Hepatocyte (in vitro differentiated cells): Measurements from ENCODE around the gene C2CD4C. TPM values are rescaled to one million over a fixed set of nuclear protein-coding genes. Genes with fewer than 3 reads are reported as not detected.

Experiments used
- DNase-seq: peaks from one replicate; pipeline ENCODE4 v3.0.0-alpha.2; 2016; ENCODE audit warnings: low spot score
- H2AFZ ChIP-seq: fragments of 200-600 bp; sonication (generic); 2 replicates; pipeline ENCODE4 v1.6.0; 2016; ENCODE audit warnings: antibody characterized with exemption, mild to moderate bottlenecking
- H3K27ac ChIP-seq: fragments of 200-600 bp; sonication (generic); 2 replicates; pipeline ENCODE4 v1.5.1; 2016; ENCODE audit warnings: mild to moderate bottlenecking
- H3K27me3 ChIP-seq: fragments of 200-600 bp; sonication (generic); 2 replicates; pipeline ENCODE4 v1.6.1; 2016
- H3K36me3 ChIP-seq: fragments of 200-600 bp; sonication (generic); replicated peaks from 2 replicates; pipeline ENCODE4 v1.5.1; 2016; ENCODE audit warnings: low read depth; ENCODE audit not compliant: insufficient read depth
- H3K4me1 ChIP-seq: fragments of 200-600 bp; sonication (generic); 2 replicates; pipeline ENCODE4 v1.5.1; 2016; ENCODE audit warnings: mild to moderate bottlenecking, moderate library complexity; ENCODE audit not compliant: insufficient read depth
- H3K4me2 ChIP-seq: fragments of 200-600 bp; sonication (generic); 2 replicates; pipeline ENCODE4 v1.6.0; 2016
- H3K4me3 ChIP-seq: fragments of 200-600 bp; sonication (generic); 2 replicates; pipeline ENCODE4 v1.5.1; 2016; ENCODE audit warnings: mild to moderate bottlenecking
- H3K79me2 ChIP-seq: fragments of 200-600 bp; sonication (generic); 2 replicates; pipeline ENCODE4 v1.6.0; 2017; ENCODE audit warnings: mild to moderate bottlenecking
- H3K9me2 ChIP-seq: fragments of 200-600 bp; sonication (generic); replicated peaks from 2 replicates; pipeline ENCODE4 v1.6.0; 2017; ENCODE audit warnings: mild to moderate bottlenecking; ENCODE audit not compliant: insufficient read depth
- H3K9me3 ChIP-seq: fragments of 200-600 bp; sonication (generic); 2 replicates; pipeline ENCODE4 v1.5.1; 2016; ENCODE audit warnings: low read depth, mild to moderate bottlenecking
- H4K20me1 ChIP-seq: fragments of 200-600 bp; sonication (generic); 2 replicates; pipeline ENCODE4 v1.6.0; 2016; ENCODE audit warnings: mild to moderate bottlenecking; ENCODE audit not compliant: insufficient read depth, poor library complexity, severe bottlenecking
- CTCF ChIP-seq: fragments of 200-600 bp; sonication (generic); IDR thresholded peaks from 2 replicates; pipeline ENCODE4 v1.5.1; 2016; ENCODE audit warnings: antibody characterized with exemption, mild to moderate bottlenecking; ENCODE audit not compliant: poor library complexity
- EZH2 ChIP-seq: fragments of 200-600 bp; sonication (generic); IDR thresholded peaks from 2 replicates; pipeline ENCODE4 v1.6.1; 2016; ENCODE audit warnings: antibody characterized with exemption, mild to moderate bottlenecking, borderline replicate concordance
- EZH2phosphoT487 ChIP-seq: fragments of 200-600 bp; sonication (generic); IDR thresholded peaks from one replicate; pipeline ENCODE4 v1.6.1; 2018; ENCODE audit warnings: antibody characterized with exemption, mild to moderate bottlenecking, low read depth, moderate library complexity; ENCODE audit not compliant: unreplicated experiment, severe bottlenecking
- WGBS: methylation state at CpG from one replicate; pipeline ENCODE4 v1.1.6; 2016; ENCODE audit warnings: low lambda C conversion rate; ENCODE audit errors: missing lambda C conversion rate; 5-methylcytosine and 5-hydroxymethylcytosine counted together
- polyA plus RNA-seq: library from polyadenylated mRNA; unstranded; fragments of >200 nt; fragmentation: Nextera tagmentation; extraction: Ambion mirVana; gene quantifications from 2 replicates; pipeline ENCODE4 v1.2.1, GENCODE V29; 2016
- total RNA-seq: library from RNA; depleted of rRNA; stranded (reverse); fragments of >200 nt; gene quantifications from 2 replicates; pipeline ENCODE4 v1.2.3, GENCODE V29; 2014

The C2CD4C gene
- total and polyA plus RNA-seq, 2 experiments from 2014 or later = 3.4 to 4.6 TPM

GRCh38 chr19:372306-372890, 36.5 kb downstream of the C2CD4C start:
- Histone ChIP-seq H3K36me3 (no peaks in the 10 kb centered on the region), H3K4me3 (no peak overlapping the region), H3K4me1 (no peaks in the 10 kb centered on the region), H3K4me2 (no peak overlapping the region), H3K9me2 (no peaks in the 10 kb centered on the region), H3K27ac (no peak overlapping the region), H3K9me3 (no peaks in the 10 kb centered on the region), H3K79me2 (no peaks in the 10 kb centered on the region), H2AFZ (no peak overlapping the region), H4K20me1 (no peaks in the 10 kb centered on the region), H3K27me3 (peaks cover 4% of the 10 kb centered on the region)
- DNase-seq = peak; percentile 57
- 73% methylated on average over 14 of the region's 14 CpGs for WGBS
- TF ChIP-seq EZH2phosphoT487 (no peak), CTCF (no peak), EZH2 (no peak)

GRCh38 chr19:371501-372168, 37.3 kb downstream of the C2CD4C start:
- no peak for DNase-seq
- Histone ChIP-seq H4K20me1 (no peaks in the 10 kb centered on the region), H3K4me1 (no peaks in the 10 kb centered on the region), H3K4me2 (no peak overlapping the region), H3K36me3 (no peaks in the 10 kb centered on the region), H3K27ac (no peak overlapping the region), H3K4me3 (no peak overlapping the region), H3K79me2 (no peaks in the 10 kb centered on the region), H3K9me3 (no peaks in the 10 kb centered on the region), H2AFZ (no peak overlapping the region), H3K27me3 (peaks cover 4% of the 10 kb centered on the region), H3K9me2 (no peaks in the 10 kb centered on the region)
- TF ChIP-seq EZH2 = no peak
- TF ChIP-seq EZH2phosphoT487 = no peak
- no peak for TF ChIP-seq CTCF
- 83% methylated on average over 17 of the region's 17 CpGs for WGBS

- no peak overlapping the region for H3K4me2 ChIP-seq
- no peak for DNase-seq
- H3K27me3 ChIP-seq = peaks cover 4% of the 10 kb centered on the region
- no peaks in the 10 kb centered on the region for H3K9me3 ChIP-seq
- 96% methylated on average over 42 of the region's 43 CpGs for WGBS
- no peaks in the 10 kb centered on the region for H3K9me2 ChIP-seq
- TF ChIP-seq EZH2phosphoT487 = no peak
- TF ChIP-seq EZH2 = no peak
- no peak for TF ChIP-seq CTCF
- no peak overlapping the region for H2AFZ ChIP-seq
- H4K20me1 ChIP-seq = no peaks in the 10 kb centered on the region
- H3K4me1 ChIP-seq = no peaks in the 10 kb centered on the region
- no peaks in the 10 kb centered on the region for H3K36me3 ChIP-seq
- H3K4me3 ChIP-seq = no peak overlapping the region
- H3K27ac ChIP-seq = no peak overlapping the region
- no peaks in the 10 kb centered on the region for H3K79me2 ChIP-seq
Observed at GRCh38 chr19:370641-371330, 38.2 kb downstream of the C2CD4C start.
